GM12864 (cell line): ENCODE data around the gene CSKMT.
"Not testable (repeated sequence)": the region's sequence is repeated elsewhere in the genome, so short reads cannot be mapped to it uniquely, and the experiment has no call there.

Experiments
- DNase-seq: peaks from one replicate; pipeline ENCODE4 v3.0.0-alpha.2; 2011; ENCODE audit warnings: low read depth
- H3K4me3 ChIP-seq: 2 replicates; pipeline ENCODE4 v1.5.1; 2011; ENCODE audit warnings: mild to moderate bottlenecking, low read depth, low read length, control low read depth
- CTCF ChIP-seq: IDR thresholded peaks from 2 replicates; pipeline ENCODE4 v1.5.1; 2011; ENCODE audit warnings: low read depth, mild to moderate bottlenecking, moderate library complexity, low read length, control low read depth, inconsistent platforms; ENCODE audit errors: missing control alignments

CSKMT gene

DNA sequence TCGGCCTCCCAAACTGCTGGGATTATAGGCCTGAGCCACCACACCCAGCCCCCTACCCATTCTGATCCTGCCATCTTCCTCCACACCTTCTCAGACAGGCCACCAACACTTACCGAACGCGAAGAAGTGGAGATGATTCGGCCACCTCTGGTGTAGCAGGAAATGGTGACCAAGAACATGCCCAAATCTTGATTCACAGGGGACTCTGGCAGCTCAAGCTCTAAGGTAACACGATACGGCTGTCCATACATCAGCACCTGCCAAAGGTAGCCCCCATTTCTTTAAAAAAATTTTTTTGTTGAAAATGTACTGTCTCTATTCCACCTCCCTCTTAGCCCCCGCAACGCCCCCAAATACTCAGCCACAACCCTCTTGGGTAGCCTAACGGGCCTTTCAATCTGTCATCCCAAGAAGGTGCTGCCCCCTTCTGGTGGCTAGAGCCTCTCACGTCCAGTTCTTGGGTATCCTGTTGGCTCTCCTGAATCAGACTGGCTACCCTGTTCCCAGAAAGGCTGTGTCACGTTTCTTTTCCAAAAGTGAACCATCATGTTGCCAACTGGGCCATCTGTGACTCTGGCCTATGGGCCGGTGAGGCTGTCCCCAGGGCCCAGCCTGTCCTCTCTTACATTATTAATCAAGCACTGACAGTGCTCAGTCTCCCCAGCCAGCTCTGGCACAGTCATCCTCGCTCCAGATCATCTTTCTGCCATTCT is 29.5 kb downstream of the CSKMT start:
- TF ChIP-seq CTCF, result peak; percentile 84
- no peak overlapping the region for H3K4me3 ChIP-seq

DNA sequence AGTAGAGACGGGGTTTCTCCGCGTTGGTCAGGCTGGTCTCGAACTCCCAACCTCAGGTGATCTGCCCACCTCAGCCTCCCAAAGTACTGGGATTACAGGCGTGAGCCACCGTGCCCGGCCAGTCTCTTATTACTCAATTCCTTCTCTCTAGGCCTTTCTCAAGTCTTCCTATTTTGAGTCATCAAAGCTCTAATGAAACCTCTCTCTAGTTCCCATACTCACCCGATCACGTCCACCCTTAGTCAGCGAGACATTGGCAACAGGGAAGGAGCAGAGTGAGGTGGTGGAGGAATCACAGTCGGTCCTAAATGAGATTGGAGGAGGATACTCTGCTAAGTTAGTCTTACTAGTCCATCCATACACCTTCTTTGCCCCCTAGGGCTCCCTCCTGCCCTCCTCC is 37.1 kb downstream of the CSKMT start:
- DNase-seq, result no peak
- no peak for TF ChIP-seq CTCF
- no peak overlapping the region for H3K4me3 ChIP-seq

More for the DNA sequence above, 29.5 kb downstream of the CSKMT start:
- DNase-seq, result no peak

GRCh38 chr11:62703921-62704320 is 38.8 kb downstream of the CSKMT start:
- H3K4me3 ChIP-seq, DNase-seq: not testable (repeated sequence)

- no peak for TF ChIP-seq CTCF
- peak overlapping the region; percentile 67 for H3K4me3 ChIP-seq
- no peak for DNase-seq
Observed at GRCh38 chr11:62705413-62705812, 40.3 kb downstream of the CSKMT start.

DNA sequence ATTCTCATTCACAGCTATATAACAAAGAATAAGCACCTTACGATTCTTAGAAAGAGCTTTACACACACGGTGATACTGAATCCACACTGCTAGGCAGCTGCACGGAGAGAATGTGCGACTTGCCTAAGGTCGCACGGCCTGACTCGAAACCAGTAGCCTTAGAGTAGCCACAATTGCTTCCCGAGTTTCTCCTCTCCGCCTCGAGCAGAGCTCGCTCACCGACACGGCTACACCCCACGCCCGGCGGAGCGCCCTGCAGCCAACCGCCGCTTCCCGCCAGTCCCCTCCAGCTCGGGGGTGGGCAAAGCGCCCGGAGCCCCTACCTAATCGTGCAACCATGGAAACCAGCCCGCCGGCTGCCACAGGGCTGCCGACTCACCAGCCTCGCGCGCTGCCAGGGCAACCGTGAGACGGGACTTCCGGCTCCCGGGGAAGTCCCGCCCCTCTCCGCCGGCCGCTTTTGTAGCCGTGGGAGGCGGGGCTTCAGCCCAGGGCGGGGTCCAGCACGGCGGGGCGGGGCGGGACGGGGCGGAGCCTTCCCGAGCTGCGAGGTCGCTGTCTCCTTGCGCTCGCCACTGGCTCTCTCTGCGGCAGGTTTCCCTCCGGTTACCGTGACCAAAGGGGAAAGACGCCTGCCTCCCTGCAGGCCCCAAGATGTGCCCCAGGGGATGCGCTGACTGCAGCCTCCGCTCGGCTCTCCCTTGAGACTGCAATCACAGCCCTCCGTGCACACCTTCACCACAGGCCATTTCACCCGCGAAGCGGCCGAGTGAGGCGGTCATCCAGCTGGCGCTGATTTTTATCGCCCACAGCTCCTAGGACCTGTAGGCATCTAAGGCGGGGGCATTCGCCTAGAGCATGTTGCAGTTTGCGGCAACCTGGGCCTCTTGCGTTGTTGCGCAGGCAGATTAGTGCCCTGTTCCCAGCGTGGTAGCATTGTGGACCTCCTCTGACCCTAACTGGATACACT is 41.1 kb downstream of the CSKMT start:
- TF ChIP-seq CTCF, result no peak
- peak; percentile 62 for DNase-seq
- H3K4me3 ChIP-seq, result peak overlapping the region; percentile 67

DNA sequence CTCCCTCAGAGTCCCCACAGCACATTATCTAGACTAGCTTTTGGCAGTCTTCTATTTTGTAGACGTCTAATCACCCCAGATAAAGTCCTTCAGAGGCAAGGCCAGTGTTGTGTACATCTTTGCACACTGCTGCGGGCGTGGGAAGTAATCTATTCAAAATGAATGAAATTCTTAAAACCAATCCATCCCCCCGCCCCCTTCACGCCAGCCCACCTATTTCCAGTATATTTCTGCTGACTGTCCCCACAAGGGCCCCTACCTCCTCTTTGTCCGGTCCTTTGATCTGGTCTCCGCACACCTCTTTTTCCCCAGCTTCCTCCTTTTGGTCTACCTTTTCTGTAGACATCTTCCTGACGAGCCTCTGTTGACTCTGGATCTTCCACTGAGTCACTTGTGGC is 41.7 kb downstream of the CSKMT start:
- no peak for DNase-seq
- no peak overlapping the region; the same call in 1 of the 2 replicates for H3K4me3 ChIP-seq
- no peak for TF ChIP-seq CTCF

- no peak for TF ChIP-seq CTCF
- DNase-seq, result no peak
- H3K4me3 ChIP-seq, result peak within 1 kb of the TSS; percentile 56
Observed at GRCh38 chr11:62707277-62707861, 42.3 kb downstream of the CSKMT start, which contains the start of the genes BSCL2 and GNG3. Gene BSCL2 (minus strand): TSS chr11:62707424. CDS start chr11:62707195, 229 bp downstream. Gene GNG3 (plus strand): TSS chr11:62707676. CDS start chr11:62708296, 620 bp downstream.
